Measurements from ENCODE around the gene CARNS1.

The CARNS1 gene

DNA sequence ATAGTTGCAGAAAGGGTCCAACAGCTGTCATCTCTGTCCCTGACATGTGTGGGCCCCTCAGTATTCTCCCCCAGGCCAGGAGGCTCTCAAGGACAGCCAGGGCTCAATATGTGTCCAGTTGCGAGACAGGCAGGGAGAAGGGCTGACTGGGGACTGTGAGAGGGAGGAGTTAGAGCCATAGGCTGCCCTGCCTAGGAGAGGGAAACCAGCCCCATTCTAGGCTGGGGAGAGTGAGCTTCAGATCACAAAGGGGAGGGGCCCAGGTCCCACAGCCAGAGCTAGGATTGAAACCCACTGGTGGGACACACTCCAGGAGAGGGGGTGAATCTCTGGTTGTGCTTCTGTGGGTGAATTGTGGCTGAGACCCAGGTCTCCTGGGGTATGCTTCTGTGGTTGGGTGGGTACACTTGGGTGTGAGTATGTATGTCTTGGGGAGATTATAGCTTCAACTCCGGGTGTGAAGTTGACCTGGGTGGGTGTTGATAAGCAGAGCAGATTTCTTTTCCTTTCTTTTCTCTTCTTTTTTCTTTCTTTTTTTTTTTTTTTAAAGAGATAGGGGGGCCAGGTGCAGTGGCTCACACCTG lies 2.1 kb upstream of the CARNS1 start:
- TF ChIP-seq, protein P1, sequence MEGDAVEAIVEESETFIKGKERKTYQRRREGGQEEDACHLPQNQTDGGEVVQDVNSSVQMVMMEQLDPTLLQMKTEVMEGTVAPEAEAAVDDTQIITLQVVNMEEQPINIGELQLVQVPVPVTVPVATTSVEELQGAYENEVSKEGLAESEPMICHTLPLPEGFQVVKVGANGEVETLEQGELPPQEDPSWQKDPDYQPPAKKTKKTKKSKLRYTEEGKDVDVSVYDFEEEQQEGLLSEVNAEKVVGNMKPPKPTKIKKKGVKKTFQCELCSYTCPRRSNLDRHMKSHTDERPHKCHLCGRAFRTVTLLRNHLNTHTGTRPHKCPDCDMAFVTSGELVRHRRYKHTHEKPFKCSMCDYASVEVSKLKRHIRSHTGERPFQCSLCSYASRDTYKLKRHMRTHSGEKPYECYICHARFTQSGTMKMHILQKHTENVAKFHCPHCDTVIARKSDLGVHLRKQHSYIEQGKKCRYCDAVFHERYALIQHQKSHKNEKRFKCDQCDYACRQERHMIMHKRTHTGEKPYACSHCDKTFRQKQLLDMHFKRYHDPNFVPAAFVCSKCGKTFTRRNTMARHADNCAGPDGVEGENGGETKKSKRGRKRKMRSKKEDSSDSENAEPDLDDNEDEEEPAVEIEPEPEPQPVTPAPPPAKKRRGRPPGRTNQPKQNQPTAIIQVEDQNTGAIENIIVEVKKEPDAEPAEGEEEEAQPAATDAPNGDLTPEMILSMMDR (IDR thresholded peaks at IDR 0.05), result no peak

DNA sequence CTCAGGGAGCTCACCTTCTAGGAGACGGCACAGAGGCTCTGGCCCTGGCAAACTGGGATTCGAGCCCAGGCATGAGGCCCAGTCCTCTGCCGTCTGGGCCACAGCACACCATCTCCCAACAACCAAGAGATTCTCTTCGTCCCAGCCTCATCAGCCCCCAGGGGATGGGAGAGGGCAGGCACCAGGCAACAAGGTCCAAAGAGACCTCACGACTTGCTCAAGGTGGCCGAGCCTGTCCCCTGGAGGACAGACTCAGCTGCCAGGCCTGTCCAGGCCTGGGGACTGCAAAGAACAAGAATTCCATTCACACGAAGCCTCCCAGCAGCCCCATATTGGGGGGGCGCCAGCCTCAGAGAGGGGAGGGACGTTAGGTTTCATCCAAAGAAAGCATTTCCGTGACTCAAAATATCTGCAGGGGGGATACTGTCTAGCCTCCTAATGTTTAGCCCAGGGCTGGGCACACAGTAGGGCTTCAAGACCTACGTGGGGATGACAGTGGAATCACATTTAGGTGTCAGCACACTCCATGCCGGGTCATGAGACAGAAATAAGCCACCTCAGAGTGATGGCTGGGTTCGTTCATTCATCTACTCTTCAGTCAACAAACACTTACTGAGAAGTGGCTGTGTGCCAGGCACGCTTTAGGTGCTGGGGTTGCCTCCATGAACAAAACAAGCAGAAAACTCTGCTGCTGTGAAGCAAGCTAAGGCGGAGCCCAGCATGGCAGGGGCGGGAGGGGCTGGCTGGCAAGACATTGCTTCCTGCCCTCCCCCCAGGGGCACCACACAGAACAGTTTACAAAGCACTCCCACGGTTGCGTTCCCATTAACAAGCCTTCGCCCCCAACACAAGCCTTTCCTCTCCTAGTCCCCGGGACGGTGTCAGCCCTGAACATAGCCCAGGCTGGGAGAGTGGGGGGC lies 1.2 kb downstream of the CARNS1 start:
- TF ChIP-seq, protein P1 (IDR thresholded peaks at IDR 0.05), result no peak

DNA sequence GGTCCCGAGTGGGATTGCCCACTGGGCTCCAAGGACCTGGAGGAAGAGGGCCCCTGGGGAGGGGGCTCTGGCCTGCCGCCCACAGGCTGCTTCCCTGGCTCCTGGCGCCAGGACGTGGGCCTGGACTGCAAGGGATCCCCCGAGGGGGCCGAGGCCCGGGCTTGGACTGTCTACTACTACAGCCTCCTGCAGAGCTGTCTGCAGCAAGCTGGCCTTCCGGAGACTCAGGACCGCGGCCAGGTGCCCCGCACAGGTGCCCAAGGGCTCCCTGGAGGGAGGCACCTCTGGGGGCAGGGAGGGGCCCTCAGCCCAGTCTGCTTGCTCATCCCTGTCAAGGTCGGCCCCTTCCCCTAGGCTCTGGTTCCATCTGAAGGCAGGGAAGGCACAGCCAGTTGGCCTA lies 1.9 kb downstream of the CARNS1 start:
- TF ChIP-seq, protein P1 (IDR thresholded peaks at IDR 0.05), result no peak

DNA sequence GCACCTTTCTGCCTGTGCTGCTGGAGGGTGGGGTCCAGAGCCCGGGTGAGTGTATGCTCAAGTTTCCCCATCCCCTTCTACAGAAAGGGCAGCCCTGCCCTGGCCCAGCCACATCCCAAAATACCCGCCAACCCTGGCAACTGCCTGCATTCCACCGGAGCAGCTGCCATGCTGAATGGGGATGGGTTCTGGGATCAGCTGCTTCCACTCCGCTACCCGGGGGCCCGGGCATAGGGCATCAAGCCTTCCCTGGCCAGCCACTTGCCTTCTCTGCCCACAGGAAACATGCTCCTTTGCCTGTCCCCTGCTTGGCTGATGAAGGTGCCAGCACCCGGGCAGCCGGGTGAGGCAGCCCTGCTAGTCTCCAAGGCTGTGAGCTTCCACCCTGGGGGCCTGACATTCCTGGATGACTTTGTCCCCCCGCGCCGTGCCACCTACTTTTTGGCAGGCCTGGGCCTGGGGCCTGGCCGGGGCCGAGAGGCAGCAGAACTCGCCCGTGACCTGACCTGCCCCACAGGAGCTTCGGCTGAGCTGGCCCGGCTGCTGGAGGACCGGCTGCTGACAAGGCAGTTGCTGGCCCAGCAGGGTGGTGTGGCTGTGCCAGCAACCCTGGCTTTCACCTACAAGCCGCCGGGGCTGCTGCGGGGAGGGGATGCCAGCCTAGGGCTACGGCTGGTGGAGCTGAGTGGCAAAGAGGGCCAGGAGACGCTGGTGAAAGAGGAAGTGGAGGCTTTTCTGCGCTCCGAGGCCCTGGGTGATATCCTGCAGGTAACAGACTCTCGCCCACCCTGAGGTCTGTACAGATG lies 3.2 kb downstream of the CARNS1 start:
- TF ChIP-seq, protein P1 (IDR thresholded peaks at IDR 0.05), result no peak

DNA sequence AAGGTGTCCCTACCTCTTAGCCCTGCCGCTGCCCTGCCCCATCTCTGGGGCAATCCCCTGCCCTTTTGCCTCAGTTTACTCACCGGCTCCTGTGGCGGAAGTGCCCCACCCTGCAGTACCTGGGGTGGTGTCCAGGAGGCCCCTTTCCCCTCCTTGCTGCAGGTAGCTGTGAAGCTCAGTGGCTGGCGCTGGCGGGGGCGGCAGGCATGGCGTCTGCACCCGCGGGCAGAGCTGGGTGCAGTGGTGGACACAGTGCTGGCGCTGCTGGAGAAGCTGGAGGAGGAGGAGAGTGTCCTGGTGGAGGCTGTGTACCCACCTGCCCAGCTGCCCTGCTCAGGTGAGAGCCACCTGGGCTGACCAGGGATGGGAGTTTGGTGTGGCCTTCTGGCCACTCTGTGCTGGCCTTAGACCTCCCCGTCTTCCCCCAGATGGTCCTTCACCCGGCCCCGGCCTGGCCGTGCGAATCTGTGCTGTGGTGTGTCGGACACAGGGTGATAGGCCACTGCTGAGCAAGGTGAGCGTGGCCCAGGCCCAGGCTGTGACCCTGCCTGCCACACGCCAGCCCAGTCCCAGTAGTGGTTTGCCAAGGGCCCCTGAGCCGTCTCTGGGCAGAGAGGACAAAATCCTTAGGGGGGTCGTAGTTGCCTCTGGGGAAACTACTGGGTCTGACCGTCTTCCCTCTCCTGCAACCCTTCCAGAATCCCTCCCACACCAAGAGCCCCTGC lies 4.0 kb downstream of the CARNS1 start:
- TF ChIP-seq, protein P1 (IDR thresholded peaks at IDR 0.05), result no peak

DNA sequence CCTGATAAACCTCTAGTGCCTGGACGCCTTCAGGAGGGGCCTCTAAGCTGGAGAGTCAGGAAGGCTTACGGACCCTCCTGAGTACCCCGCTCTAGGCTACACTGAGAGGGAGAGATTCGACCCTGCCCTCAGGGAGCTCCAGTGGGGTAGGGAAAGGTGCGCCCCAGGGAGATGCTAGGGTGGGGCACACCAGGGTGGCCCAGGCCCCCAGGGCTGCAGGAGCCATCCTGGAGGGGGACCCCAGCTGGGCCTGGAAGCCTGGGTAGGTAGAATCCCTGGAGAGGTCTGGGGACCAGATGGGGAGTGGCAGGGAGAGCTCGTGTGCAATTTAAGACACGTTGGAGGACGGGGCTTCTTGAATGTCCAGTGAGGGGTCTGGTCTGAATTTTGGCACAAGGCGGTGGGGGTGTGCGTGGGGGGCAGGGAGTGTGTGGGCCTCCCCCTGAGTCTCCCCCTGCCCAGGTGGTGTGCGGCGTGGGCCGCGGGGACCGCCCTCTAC lies 4.7 kb downstream of the CARNS1 start:
- TF ChIP-seq, protein P1 (IDR thresholded peaks at IDR 0.05), result no peak
